ENCODE data around the gene SHH. TPM values are rescaled to one million over a fixed set of nuclear protein-coding genes. Genes with fewer than 3 reads are reported as not detected.

Gene SHH
- total and polyA plus RNA-seq, 8 donors, result 0.29 to 11.0 (median 2.1) TPM

- H3K4me1 ChIP-seq, result peaks cover 13 to 59% (median 34%) of the 10 kb centered on the region in 4 donors
- H3K36me3 ChIP-seq, result peaks cover 16 to 43% (median 33%) of the 10 kb centered on the region in 4 donors
- no peak for DNase-seq
- no peaks in the 10 kb centered on the region for H3K27me3 ChIP-seq
- 92 to 95% (median 92%) methylated on average over 9 of the region's 9 CpGs for WGBS, 5 donors
- no peaks in the 10 kb centered on the region for H3K9me3 ChIP-seq
- TF ChIP-seq POLR2AphosphoS5 (IDR thresholded peaks at IDR 0.05) (no peak), EP300 (IDR thresholded peaks at IDR 0.05) (no peak), POLR2A (IDR thresholded peaks at IDR 0.05) (no peak), CTCF (IDR thresholded peaks at IDR 0.05) (no peak)
- H3K4me3 ChIP-seq, result no peak overlapping the region
- no peak overlapping the region for H3K27ac ChIP-seq
- intact Hi-C loops (cut with DNase I; ENCODE audit: low total_unique reads), result loop anchor here (10.0 kb wide), 1 partner anchor 155 kb away; no protein-coding TSS in a partner anchor
These were observed 52.4 kb downstream of the SHH start for GRCh38 chr7:155759740-155760430.

GRCh38 chr7:155758348-155758747, 53.9 kb downstream of the SHH start:
- H3K27me3 ChIP-seq, result no peaks in the 10 kb centered on the region
- WGBS, 5 donors, result 89 to 94% (median 93%) methylated on average over 10 of the region's 10 CpGs
- H3K27ac ChIP-seq, result no peak overlapping the region
- intact Hi-C loops (cut with DNase I; ENCODE audit: low total_unique reads), result no loop called here
- no peak for DNase-seq
- H3K4me3 ChIP-seq, result no peak overlapping the region
- H3K4me1 ChIP-seq, result peaks cover 17 to 62% (median 43%) of the 10 kb centered on the region in 4 donors
- H3K36me3 ChIP-seq, result peaks cover under 1 to 28% (median 20%) of the 10 kb centered on the region in 4 donors
- H3K9me3 ChIP-seq, result no peaks in the 10 kb centered on the region
- TF ChIP-seq EP300 (IDR thresholded peaks at IDR 0.05) (no peak), POLR2AphosphoS5 (IDR thresholded peaks at IDR 0.05) (no peak), CTCF (IDR thresholded peaks at IDR 0.05) (no peak), POLR2A (IDR thresholded peaks at IDR 0.05) (no peak)

GRCh38 chr7:155756322-155756721, 55.9 kb downstream of the SHH start:
- WGBS, 5 donors, result 84 to 92% (median 88%) methylated on average over 9 of the region's 9 CpGs
- Histone ChIP-seq H3K27me3 (no peaks in the 10 kb centered on the region), H3K4me1 (peaks cover 12 to 67% (median 49%) of the 10 kb centered on the region in 4 donors), H3K36me3 (peaks cover 0 to 23% (median 21%) of the 10 kb centered on the region in 4 donors), H3K27ac (no peak overlapping the region), H3K9me3 (no peaks in the 10 kb centered on the region), H3K4me3 (no peak overlapping the region)
- TF ChIP-seq EP300 (IDR thresholded peaks at IDR 0.05), result no peak
- intact Hi-C loops (cut with DNase I; ENCODE audit: low total_unique reads), result no loop called here
- DNase-seq, result peak in 1 of 2 donors; percentile 35

GRCh38 chr7:155755026-155755425, 57.2 kb downstream of the SHH start:
- TF ChIP-seq POLR2A (IDR thresholded peaks at IDR 0.05) (no peak), EP300 (IDR thresholded peaks at IDR 0.05) (no peak), POLR2AphosphoS5 (IDR thresholded peaks at IDR 0.05) (no peak), CTCF (IDR thresholded peaks at IDR 0.05) (no peak)
- H3K27ac ChIP-seq, result no peak overlapping the region
- no peaks in the 10 kb centered on the region for H3K27me3 ChIP-seq
- 38 to 62% (median 55%) methylated on average over 3 of the region's 3 CpGs for WGBS, 5 donors
- peaks cover 21 to 72% (median 55%) of the 10 kb centered on the region in 4 donors for H3K4me1 ChIP-seq
- no peaks in the 10 kb centered on the region for H3K9me3 ChIP-seq
- peaks cover 0 to 21% (median 15%) of the 10 kb centered on the region in 4 donors for H3K36me3 ChIP-seq
- intact Hi-C loops (cut with DNase I; ENCODE audit: low total_unique reads), result no loop called here
- no peak overlapping the region for H3K4me3 ChIP-seq
- no peak for DNase-seq

GRCh38 chr7:155754165-155754564, 58.1 kb downstream of the SHH start:
- no peak overlapping the region for H3K4me3 ChIP-seq
- peaks cover 21 to 80% (median 58%) of the 10 kb centered on the region in 4 donors for H3K4me1 ChIP-seq
- H3K27me3 ChIP-seq, result no peaks in the 10 kb centered on the region
- H3K36me3 ChIP-seq, result peaks cover 0 to 16% (median 9%) of the 10 kb centered on the region in 4 donors
- TF ChIP-seq POLR2AphosphoS5 (IDR thresholded peaks at IDR 0.05), result no peak
- no peak for TF ChIP-seq POLR2A (IDR thresholded peaks at IDR 0.05)
- no peak for TF ChIP-seq CTCF (IDR thresholded peaks at IDR 0.05)
- no peak for TF ChIP-seq EP300 (IDR thresholded peaks at IDR 0.05)
- no peak overlapping the region for H3K27ac ChIP-seq
- no peak for DNase-seq
- no peaks in the 10 kb centered on the region for H3K9me3 ChIP-seq
- intact Hi-C loops (cut with DNase I; ENCODE audit: low total_unique reads), result no loop called here
